Measurements from ENCODE around the gene ARHGDIB. TPM values are rescaled to one million over a fixed set of nuclear protein-coding genes. Genes with fewer than 3 reads are reported as not detected.

ARHGDIB gene
- total RNA-seq, 1 experiment from 2014 or later, result 1.6 TPM

GRCh38 chr12:14964406-14964805 lies 3.0 kb upstream of the ARHGDIB start:
- ChIA-PET POLR2A (no interaction called here), CTCF (no interaction called here)
- peaks cover 13% of the 10 kb centered on the region for H3K4me1 Mint-ChIP-seq
- ATAC-seq (no peak), DNase-seq (ENCODE audit: low spot score) (no peak)
- no peaks in the 10 kb centered on the region for H3K36me3 Mint-ChIP-seq
- H3K27me3 Mint-ChIP-seq (ENCODE audit: low read depth), result no peaks in the 10 kb centered on the region
- TF ChIP-seq, protein P1, sequence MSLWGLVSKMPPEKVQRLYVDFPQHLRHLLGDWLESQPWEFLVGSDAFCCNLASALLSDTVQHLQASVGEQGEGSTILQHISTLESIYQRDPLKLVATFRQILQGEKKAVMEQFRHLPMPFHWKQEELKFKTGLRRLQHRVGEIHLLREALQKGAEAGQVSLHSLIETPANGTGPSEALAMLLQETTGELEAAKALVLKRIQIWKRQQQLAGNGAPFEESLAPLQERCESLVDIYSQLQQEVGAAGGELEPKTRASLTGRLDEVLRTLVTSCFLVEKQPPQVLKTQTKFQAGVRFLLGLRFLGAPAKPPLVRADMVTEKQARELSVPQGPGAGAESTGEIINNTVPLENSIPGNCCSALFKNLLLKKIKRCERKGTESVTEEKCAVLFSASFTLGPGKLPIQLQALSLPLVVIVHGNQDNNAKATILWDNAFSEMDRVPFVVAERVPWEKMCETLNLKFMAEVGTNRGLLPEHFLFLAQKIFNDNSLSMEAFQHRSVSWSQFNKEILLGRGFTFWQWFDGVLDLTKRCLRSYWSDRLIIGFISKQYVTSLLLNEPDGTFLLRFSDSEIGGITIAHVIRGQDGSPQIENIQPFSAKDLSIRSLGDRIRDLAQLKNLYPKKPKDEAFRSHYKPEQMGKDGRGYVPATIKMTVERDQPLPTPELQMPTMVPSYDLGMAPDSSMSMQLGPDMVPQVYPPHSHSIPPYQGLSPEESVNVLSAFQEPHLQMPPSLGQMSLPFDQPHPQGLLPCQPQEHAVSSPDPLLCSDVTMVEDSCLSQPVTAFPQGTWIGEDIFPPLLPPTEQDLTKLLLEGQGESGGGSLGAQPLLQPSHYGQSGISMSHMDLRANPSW (CRISPR knock-in tag; conservative IDR thresholded peaks at IDR 0.05; ENCODE audit: low read depth), result no peak
- TF ChIP-seq FOXJ3 (CRISPR knock-in tag; IDR thresholded peaks at IDR 0.05; ENCODE audit: borderline replicate concordance) (no peak), JUN (CRISPR knock-in tag; IDR thresholded peaks at IDR 0.05) (no peak), ESRRA (CRISPR knock-in tag; IDR thresholded peaks at IDR 0.05; ENCODE audit: borderline replicate concordance) (no peak), GABPB1 (CRISPR knock-in tag; IDR thresholded peaks at IDR 0.05) (no peak), ATF1 (CRISPR knock-in tag; IDR thresholded peaks at IDR 0.05) (no peak), SP1 (CRISPR knock-in tag; conservative IDR thresholded peaks at IDR 0.05) (no peak), ARID4B (CRISPR knock-in tag; IDR thresholded peaks at IDR 0.05; ENCODE audit: borderline replicate concordance) (no peak), PREB (CRISPR knock-in tag; IDR thresholded peaks at IDR 0.05; ENCODE audit: borderline replicate concordance) (no peak), EMX1 (CRISPR knock-in tag; IDR thresholded peaks at IDR 0.05) (no peak), TEAD4 (CRISPR knock-in tag; IDR thresholded peaks at IDR 0.05) (no peak), SMAD4 (CRISPR knock-in tag; IDR thresholded peaks at IDR 0.05) (no peak)
- TF ChIP-seq, protein P2, sequence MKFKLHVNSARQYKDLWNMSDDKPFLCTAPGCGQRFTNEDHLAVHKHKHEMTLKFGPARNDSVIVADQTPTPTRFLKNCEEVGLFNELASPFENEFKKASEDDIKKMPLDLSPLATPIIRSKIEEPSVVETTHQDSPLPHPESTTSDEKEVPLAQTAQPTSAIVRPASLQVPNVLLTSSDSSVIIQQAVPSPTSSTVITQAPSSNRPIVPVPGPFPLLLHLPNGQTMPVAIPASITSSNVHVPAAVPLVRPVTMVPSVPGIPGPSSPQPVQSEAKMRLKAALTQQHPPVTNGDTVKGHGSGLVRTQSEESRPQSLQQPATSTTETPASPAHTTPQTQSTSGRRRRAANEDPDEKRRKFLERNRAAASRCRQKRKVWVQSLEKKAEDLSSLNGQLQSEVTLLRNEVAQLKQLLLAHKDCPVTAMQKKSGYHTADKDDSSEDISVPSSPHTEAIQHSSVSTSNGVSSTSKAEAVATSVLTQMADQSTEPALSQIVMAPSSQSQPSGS (CRISPR knock-in tag; IDR thresholded peaks at IDR 0.05; ENCODE audit: borderline replicate concordance, low read depth), result no peak
- TF ChIP-seq, protein P3, sequence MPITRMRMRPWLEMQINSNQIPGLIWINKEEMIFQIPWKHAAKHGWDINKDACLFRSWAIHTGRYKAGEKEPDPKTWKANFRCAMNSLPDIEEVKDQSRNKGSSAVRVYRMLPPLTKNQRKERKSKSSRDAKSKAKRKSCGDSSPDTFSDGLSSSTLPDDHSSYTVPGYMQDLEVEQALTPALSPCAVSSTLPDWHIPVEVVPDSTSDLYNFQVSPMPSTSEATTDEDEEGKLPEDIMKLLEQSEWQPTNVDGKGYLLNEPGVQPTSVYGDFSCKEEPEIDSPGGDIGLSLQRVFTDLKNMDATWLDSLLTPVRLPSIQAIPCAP (CRISPR knock-in tag; IDR thresholded peaks at IDR 0.05), result no peak
- TF ChIP-seq, protein P4, sequence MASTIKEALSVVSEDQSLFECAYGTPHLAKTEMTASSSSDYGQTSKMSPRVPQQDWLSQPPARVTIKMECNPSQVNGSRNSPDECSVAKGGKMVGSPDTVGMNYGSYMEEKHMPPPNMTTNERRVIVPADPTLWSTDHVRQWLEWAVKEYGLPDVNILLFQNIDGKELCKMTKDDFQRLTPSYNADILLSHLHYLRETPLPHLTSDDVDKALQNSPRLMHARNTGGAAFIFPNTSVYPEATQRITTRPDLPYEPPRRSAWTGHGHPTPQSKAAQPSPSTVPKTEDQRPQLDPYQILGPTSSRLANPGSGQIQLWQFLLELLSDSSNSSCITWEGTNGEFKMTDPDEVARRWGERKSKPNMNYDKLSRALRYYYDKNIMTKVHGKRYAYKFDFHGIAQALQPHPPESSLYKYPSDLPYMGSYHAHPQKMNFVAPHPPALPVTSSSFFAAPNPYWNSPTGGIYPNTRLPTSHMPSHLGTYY (CRISPR knock-in tag; IDR thresholded peaks at IDR 0.05), result no peak
- TF ChIP-seq, protein P5, sequence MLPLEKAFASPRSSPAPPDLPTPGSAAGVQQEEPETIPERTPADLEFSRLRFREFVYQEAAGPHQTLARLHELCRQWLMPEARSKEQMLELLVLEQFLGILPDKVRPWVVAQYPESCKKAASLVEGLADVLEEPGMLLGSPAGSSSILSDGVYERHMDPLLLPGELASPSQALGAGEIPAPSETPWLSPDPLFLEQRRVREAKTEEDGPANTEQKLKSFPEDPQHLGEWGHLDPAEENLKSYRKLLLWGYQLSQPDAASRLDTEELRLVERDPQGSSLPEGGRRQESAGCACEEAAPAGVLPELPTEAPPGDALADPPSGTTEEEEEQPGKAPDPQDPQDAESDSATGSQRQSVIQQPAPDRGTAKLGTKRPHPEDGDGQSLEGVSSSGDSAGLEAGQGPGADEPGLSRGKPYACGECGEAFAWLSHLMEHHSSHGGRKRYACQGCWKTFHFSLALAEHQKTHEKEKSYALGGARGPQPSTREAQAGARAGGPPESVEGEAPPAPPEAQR (CRISPR knock-in tag; IDR thresholded peaks at IDR 0.05), result no peak
- H3K4me3 Mint-ChIP-seq, result no peak overlapping the region
- no peaks in the 10 kb centered on the region for H3K9me3 Mint-ChIP-seq
- no peak overlapping the region for H3K27ac Mint-ChIP-seq

Measured in WTC11 (cell line).